Amniotic stem cell (primary cell): ENCODE data around the gene KIF27.
"Not testable (repeated sequence)": the region's sequence is repeated elsewhere in the genome, so short reads cannot be mapped to it uniquely, and the experiment has no call there.

ENCODE experiments used
- DNase-seq: peaks from one replicate; lab custom pipeline; 2025; lab: John Stamatoyannopoulos, UW

KIF27 gene

GRCh38 chr9:83803941-83804340, 117.3 kb downstream of the KIF27 start:
- DNase-seq, result not testable (repeated sequence)

- DNase-seq, result no peak
Observed at GRCh38 chr9:83800236-83801033, 120.8 kb downstream of the KIF27 start.

DNA sequence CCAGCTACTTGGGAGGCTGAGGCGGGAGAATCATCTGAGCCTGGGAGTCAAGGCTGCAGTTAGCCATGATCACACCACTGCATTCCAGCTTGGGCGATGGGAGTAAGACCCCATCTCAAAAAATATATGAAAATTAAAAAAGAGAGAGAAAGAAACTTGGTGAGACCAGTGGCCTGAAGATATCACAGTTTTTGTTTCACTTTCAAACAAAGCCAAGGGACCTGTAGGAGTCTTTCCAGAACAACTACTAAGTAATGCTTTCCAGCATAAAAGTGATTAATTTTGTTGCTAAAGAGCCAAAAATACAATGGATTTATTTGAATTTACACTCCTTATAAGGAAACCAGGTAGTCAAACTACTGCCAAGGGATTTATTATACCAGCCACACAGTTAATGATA, 127.2 kb downstream of the KIF27 start:
- DNase-seq, result no peak

DNA sequence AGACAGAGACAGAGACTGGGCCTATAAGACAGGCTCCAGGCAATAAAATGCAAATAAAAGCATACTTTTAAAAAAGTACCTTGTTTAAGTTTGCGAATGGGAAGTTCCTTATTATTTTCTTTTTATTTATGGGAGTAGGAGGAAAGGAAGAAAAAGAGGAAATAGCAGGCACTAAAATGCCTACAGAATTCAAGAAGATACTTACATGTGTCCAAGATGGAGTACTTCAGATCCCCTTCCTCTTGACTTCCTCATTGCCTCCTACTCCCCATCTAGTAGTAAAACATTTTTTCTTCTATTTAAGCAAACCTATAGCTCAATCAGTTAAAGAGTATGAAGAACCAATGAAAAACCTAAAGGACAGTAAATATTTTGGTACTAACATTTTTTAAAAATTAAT, 128.5 kb downstream of the KIF27 start:
- DNase-seq, result no peak
